T-helper 22 cell (primary cell): ENCODE data around the gene PGBD1.

ENCODE experiments used
- DNase-seq: peaks from one replicate; pipeline ENCODE4 v3.0.0-alpha.2; 2020; ENCODE audit warnings: low read depth

PGBD1 gene

GRCh38 chr6:28281288-28282064, at the start of gene PGBD1:
Gene PGBD1, plus strand, starts transcription at chr6:28281572. Its CDS starts 2,242 bp downstream, at chr6:28283814.
- no peak for DNase-seq

- DNase-seq, result no peak
Measured at GRCh38 chr6:28232785-28233184, 48.6 kb upstream of the PGBD1 start.

GRCh38 chr6:28235912-28236452, 45.4 kb upstream of the PGBD1 start:
- DNase-seq, result no peak

GRCh38 chr6:28239636-28240035, 41.7 kb upstream of the PGBD1 start:
- no peak for DNase-seq

- DNase-seq, result no peak
Measured at GRCh38 chr6:28240471-28240870, 40.9 kb upstream of the PGBD1 start.

GRCh38 chr6:28243946-28244345, 37.4 kb upstream of the PGBD1 start:
- no peak for DNase-seq

GRCh38 chr6:28245206-28245941, 36.0 kb upstream of the PGBD1 start:
- no peak for DNase-seq

- DNase-seq, result no peak
Measured at GRCh38 chr6:28248916-28249315, 32.5 kb upstream of the PGBD1 start.

- no peak for DNase-seq
Measured at GRCh38 chr6:28250747-28251146, 30.6 kb upstream of the PGBD1 start.

GRCh38 chr6:28251661-28252008, 29.7 kb upstream of the PGBD1 start:
- DNase-seq, result no peak

- DNase-seq, result peak; percentile 55
Measured at GRCh38 chr6:28252009-28252975, 29.1 kb upstream of the PGBD1 start, which contains the start of gene ZKSCAN4. Gene ZKSCAN4, minus strand, starts transcription at chr6:28252269. Its CDS starts 289 bp downstream, at chr6:28251980.

- no peak for DNase-seq
Measured at GRCh38 chr6:28254121-28254519, 27.3 kb upstream of the PGBD1 start.

GRCh38 chr6:28257042-28257441, 24.3 kb upstream of the PGBD1 start:
- no peak for DNase-seq

GRCh38 chr6:28258877-28259777, 22.2 kb upstream of the PGBD1 start, which contains the start of gene NKAPL:
Gene NKAPL, plus strand, starts transcription at chr6:28259297. Its CDS starts 75 bp downstream, at chr6:28259372.
- DNase-seq, result no peak

GRCh38 chr6:28263922-28264321, 17.4 kb upstream of the PGBD1 start:
- no peak for DNase-seq

- no peak for DNase-seq
Measured at GRCh38 chr6:28264834-28265401, 16.5 kb upstream of the PGBD1 start.

GRCh38 chr6:28266563-28266961, 14.8 kb upstream of the PGBD1 start:
- no peak for DNase-seq

GRCh38 chr6:28266962-28267694, 14.2 kb upstream of the PGBD1 start, which contains the start of gene ZSCAN26:
Gene ZSCAN26, plus strand, starts transcription at chr6:28267143. Its CDS starts 4,777 bp downstream, at chr6:28271920.
- peak; percentile 51 for DNase-seq

- no peak for DNase-seq
Measured at GRCh38 chr6:28267695-28268059, 13.7 kb upstream of the PGBD1 start.

- no peak for DNase-seq
Measured at GRCh38 chr6:28269492-28269891, 11.9 kb upstream of the PGBD1 start.
